Testis (tissue), 3 donors: ENCODE measurements around the gene SNX2. TPM values are rescaled to one million over a fixed set of nuclear protein-coding genes. Genes with fewer than 3 reads are reported as not detected.

ENCODE experiments used
- DNase-seq: peaks from one replicate; pipeline ENCODE4 v3.0.0-alpha.2; 2019
- H3K27ac ChIP-seq, 2 donors: fragments of 200-600 bp; sonication (generic); one replicate each; pipeline ENCODE4 v1.5.1; 2019
- H3K27me3 ChIP-seq: fragments of 200-600 bp; sonication (generic); one replicate; pipeline ENCODE4 v1.5.1; 2019
- H3K36me3 ChIP-seq: fragments of 200-600 bp; sonication (generic); one replicate; pipeline ENCODE4 v1.5.1; 2017; ENCODE audit warnings: low read depth; ENCODE audit errors: missing control alignments
- H3K4me1 ChIP-seq: fragments of 200-600 bp; sonication (generic); one replicate; pipeline ENCODE4 v1.5.1; 2019
- H3K4me3 ChIP-seq, 2 donors: fragments of 200-600 bp; sonication (generic); one replicate each; pipeline ENCODE4 v1.5.1; 2017 to 2019
- H3K9me3 ChIP-seq: fragments of 200-600 bp; sonication (generic); one replicate; pipeline ENCODE4 v1.5.1; 2017
- CTCF ChIP-seq, 3 experiments: fragments of 450-650 bp in 2 of 3; fragments of 200-600 bp in 1 of 3; sonication (generic) in 1 of 3; IDR thresholded peaks; one replicate each; pipeline ENCODE4 v1.5.1; 2016 to 2019; ENCODE audit warnings: antibody characterized with exemption in 3 of 3, mild to moderate bottlenecking in 2 of 3, moderate library complexity in 1 of 3
- POLR2A ChIP-seq: fragments of 450-650 bp; IDR thresholded peaks from one replicate; pipeline ENCODE4 v1.6.1; 2017; ENCODE audit warnings: antibody characterized with exemption, mild to moderate bottlenecking, moderate library complexity
- WGBS, 2 donors: methylation state at CpG; one replicate each; pipeline ENCODE4 v1.1.5; 2018; 5-methylcytosine and 5-hydroxymethylcytosine counted together
- intact Hi-C: fragments of 100-400 bp; cut with DNase I; formaldehyde crosslinking; loops from one replicate; pipeline ENCODE4 v1.15.1; 2023; ENCODE audit warnings: low total_unique reads
- polyA plus RNA-seq: library from polyadenylated mRNA; stranded (reverse); fragments of 350-450 nt; fragmentation: Illumina TruSeq; extraction: RNeasy Lipid Tissue Mini Kit (QIAGEN cat#74804); gene quantifications from one replicate; pipeline ENCODE4 v1.2.3, GENCODE V29; 2014; ENCODE audit warnings: low read depth, low replicate concordance; ENCODE audit not compliant: insufficient read depth
- total RNA-seq, 2 donors: library from RNA; depleted of rRNA; stranded (reverse); fragments of >200 nt; gene quantifications; one replicate each; pipeline ENCODE4 v1.2.3, GENCODE V29; 2016

SNX2 gene
- total and polyA plus RNA-seq, 3 donors from 2014 or later = 38.5 to 59.5 (median 48.4) TPM

GRCh38 chr5:122766130-122766529 lies 8.8 kb upstream of the SNX2 start:
- Histone ChIP-seq H3K4me1 (no peaks in the 10 kb centered on the region), H3K9me3 (no peaks in the 10 kb centered on the region), H3K36me3 (no peaks in the 10 kb centered on the region), H3K4me3 (no peak overlapping the region), H3K27me3 (no peaks in the 10 kb centered on the region), H3K27ac (no peak overlapping the region)
- intact Hi-C loops = no loop called here
- DNase-seq = no peak
- TF ChIP-seq POLR2A = no peak
- no peak for TF ChIP-seq CTCF (IDR thresholded peaks at IDR 0.05)

GRCh38 chr5:122770477-122770876 lies 4.4 kb upstream of the SNX2 start:
- TF ChIP-seq CTCF (IDR thresholded peaks at IDR 0.05) (no peak), POLR2A (no peak)
- no peaks in the 10 kb centered on the region for H3K9me3 ChIP-seq
- H3K4me1 ChIP-seq = no peaks in the 10 kb centered on the region
- 57 to 78% methylated on average over 3 of the region's 3 CpGs for WGBS, 2 donors
- H3K36me3 ChIP-seq = no peaks in the 10 kb centered on the region
- no peaks in the 10 kb centered on the region for H3K27me3 ChIP-seq
- peak; percentile 30 for DNase-seq
- H3K4me3 ChIP-seq = no peak overlapping the region
- intact Hi-C loops = no loop called here
- no peak overlapping the region for H3K27ac ChIP-seq

- no peaks in the 10 kb centered on the region for H3K9me3 ChIP-seq
- H3K27ac ChIP-seq = no peak overlapping the region
- no peak for TF ChIP-seq CTCF (IDR thresholded peaks at IDR 0.05)
- no peak for TF ChIP-seq POLR2A
- H3K4me1 ChIP-seq = peaks cover 4% of the 10 kb centered on the region
- no peak overlapping the region for H3K4me3 ChIP-seq
- 52 to 59% methylated on average over 1 of the region's 1 CpG for WGBS, 2 donors
- H3K36me3 ChIP-seq = no peaks in the 10 kb centered on the region
- intact Hi-C loops = no loop called here
- H3K27me3 ChIP-seq = no peaks in the 10 kb centered on the region
- no peak for DNase-seq
Measured at GRCh38 chr5:122772446-122772845, 2.4 kb upstream of the SNX2 start.

- H3K4me3 ChIP-seq = no peak overlapping the region
- H3K36me3 ChIP-seq = no peaks in the 10 kb centered on the region
- TF ChIP-seq CTCF (IDR thresholded peaks at IDR 0.05) (no peak), POLR2A (no peak)
- intact Hi-C loops = no loop called here
- H3K27ac ChIP-seq = no peak overlapping the region
- H3K27me3 ChIP-seq = no peaks in the 10 kb centered on the region
- 35 to 70% methylated on average over 3 of the region's 3 CpGs for WGBS, 2 donors
- no peak for DNase-seq
- no peaks in the 10 kb centered on the region for H3K9me3 ChIP-seq
- H3K4me1 ChIP-seq = peaks cover 4% of the 10 kb centered on the region
Measured at GRCh38 chr5:122773619-122774018, 1.3 kb upstream of the SNX2 start.

GRCh38 chr5:122774519-122774860 lies 390 bp upstream of the SNX2 start:
- intact Hi-C loops = no loop called here
- 8 to 14% methylated on average over 8 of the region's 8 CpGs for WGBS, 2 donors

More at GRCh38 chr5:122774519-122774860, 390 bp upstream of the SNX2 start:
- H3K27ac ChIP-seq = peak overlapping the region; percentile 88 to 91
- no peaks in the 10 kb centered on the region for H3K27me3 ChIP-seq
- H3K9me3 ChIP-seq = no peaks in the 10 kb centered on the region
- no peak for TF ChIP-seq POLR2A
- no peak for TF ChIP-seq CTCF (IDR thresholded peaks at IDR 0.05)
- H3K36me3 ChIP-seq = no peaks in the 10 kb centered on the region
- H3K4me3 ChIP-seq = peak overlapping the region; percentile 98 to 100
- peaks cover 4% of the 10 kb centered on the region for H3K4me1 ChIP-seq
- DNase-seq = no peak
